Fibroblast of lung (primary cell): ENCODE measurements around the gene SERPINB1. TPM values are rescaled to one million over a fixed set of nuclear protein-coding genes. Genes with fewer than 3 reads are reported as not detected.

Experiments used
- DNase-seq, 2 donors: peaks; one replicate each; pipeline versions ENCODE4 v3.0.0 to v3.0.0-alpha.2; 2010; ENCODE audit warnings: low read depth in 2 of 2
- H2AFZ ChIP-seq: 2 replicates; pipeline ENCODE4 v1.5.1; 2012; ENCODE audit warnings: low read length, control low read depth, inconsistent platforms
- H3K27ac ChIP-seq: 2 replicates; pipeline ENCODE4 v1.5.1; 2011; ENCODE audit warnings: low read length, control low read depth; ENCODE audit not compliant: insufficient read depth
- H3K27me3 ChIP-seq: 2 replicates; pipeline ENCODE4 v1.5.1; 2011; ENCODE audit warnings: mild to moderate bottlenecking, low read length; ENCODE audit not compliant: control insufficient read depth, insufficient read depth
- H3K36me3 ChIP-seq: 2 replicates; pipeline ENCODE4 v1.5.1; 2011; ENCODE audit warnings: low read length; ENCODE audit not compliant: control insufficient read depth, insufficient read depth
- H3K4me1 ChIP-seq: 2 replicates; pipeline ENCODE4 v1.5.1; 2011; ENCODE audit warnings: low read length; ENCODE audit not compliant: control insufficient read depth, insufficient read depth; ENCODE audit errors: extremely low read depth
- H3K4me2 ChIP-seq: 2 replicates; pipeline ENCODE4 v1.5.1; 2011; ENCODE audit warnings: low read length, control low read depth; ENCODE audit not compliant: insufficient read depth; ENCODE audit errors: extremely low read depth
- H3K4me3 ChIP-seq, 4 experiments: fragments of 200-600 bp in 1 of 4; sonication (generic) in 1 of 4; replicated peaks in 1 of 4; 2 replicates each; pipeline ENCODE4 v1.5.1; 2011 to 2016; ENCODE audit warnings: low read length in 4 of 4, low read depth in 3 of 4, mild to moderate bottlenecking in 3 of 4, control low read depth in 2 of 4, inconsistent platforms in 1 of 4, mixed read lengths in 1 of 4; ENCODE audit not compliant: insufficient read depth in 1 of 4; ENCODE audit errors: control extremely low read depth in 1 of 4
- H3K79me2 ChIP-seq: 2 replicates; pipeline ENCODE4 v1.5.1; 2012; ENCODE audit warnings: mild to moderate bottlenecking, low read length, inconsistent platforms; ENCODE audit not compliant: control insufficient read depth, insufficient read depth
- H3K9ac ChIP-seq: 2 replicates; pipeline ENCODE4 v1.5.1; 2011; ENCODE audit warnings: mild to moderate bottlenecking, low read length, control low read depth; ENCODE audit not compliant: insufficient read depth
- H3K9me3 ChIP-seq: 2 replicates; pipeline ENCODE4 v1.5.1; 2012; ENCODE audit warnings: low read depth, low read length; ENCODE audit not compliant: control insufficient read depth, insufficient read depth
- H4K20me1 ChIP-seq: 2 replicates; pipeline ENCODE4 v1.5.1; 2011; ENCODE audit warnings: low read length; ENCODE audit not compliant: control insufficient read depth, insufficient read depth; ENCODE audit errors: extremely low read depth
- CTCF ChIP-seq, 2 donors: IDR thresholded peaks in 1 of 2; conservative IDR thresholded peaks in 1 of 2; 1 replicate in 1 of 2; 2 replicates in 1 of 2; pipeline ENCODE4 v1.5.1; 2011 to 2012; ENCODE audit warnings: low read length in 2 of 2, control low read depth in 1 of 2, inconsistent platforms in 1 of 2, low read depth in 1 of 2, mild to moderate bottlenecking in 1 of 2
- EZH2 ChIP-seq: IDR thresholded peaks from 2 replicates; pipeline ENCODE4 v1.5.1; 2012; ENCODE audit warnings: low read length, control low read depth, mild to moderate bottlenecking; ENCODE audit errors: missing control alignments
- polyA plus RNA-seq, 2 donors: library from polyadenylated mRNA; depleted of rRNA in 1 of 2; stranded (reverse) in 1 of 2; unstranded in 1 of 2; fragments of >200 nt; gene quantifications; 2 replicates each; pipeline ENCODE4 v1.2.1, GENCODE V29; 2011 to 2012; ENCODE audit warnings: missing spikeins in 1 of 2
- total RNA-seq: library from RNA; depleted of rRNA; stranded (reverse); fragments of >200 nt; gene quantifications from 2 replicates; pipeline ENCODE4 v1.2.1, GENCODE V29; 2014

The SERPINB1 gene
- total and polyA plus RNA-seq, 2 donors (not counting 1 experiment from before 2014, with no cell fraction given), result 19.3 to 39.5 TPM

- H3K36me3 ChIP-seq, result no peaks in the 10 kb centered on the region
- H3K4me1 ChIP-seq, result no peaks in the 10 kb centered on the region
- H3K4me2 ChIP-seq, result no peak overlapping the region
- H3K27ac ChIP-seq, result no peak overlapping the region
- no peak overlapping the region for H2AFZ ChIP-seq
- no peaks in the 10 kb centered on the region for H3K27me3 ChIP-seq
- H4K20me1 ChIP-seq, result no peaks in the 10 kb centered on the region
- TF ChIP-seq CTCF (conservative IDR thresholded peaks at IDR 0.05 in 1 of 2, IDR thresholded peaks at IDR 0.05 in 1 of 2; ENCODE audit: low read depth in 1 of 2, low read length in 2 of 2), result no peak
- no peak for TF ChIP-seq EZH2
- H3K9ac ChIP-seq, result no peak overlapping the region
- no peaks in the 10 kb centered on the region for H3K9me3 ChIP-seq
- DNase-seq, result no peak
- H3K4me3 ChIP-seq, result no peak overlapping the region
- H3K79me2 ChIP-seq, result no peaks in the 10 kb centered on the region
Observed at GRCh38 chr6:2885967-2886735, 44.5 kb upstream of the SERPINB1 start.

- Histone ChIP-seq H3K4me2 (no peak overlapping the region), H3K27ac (no peak overlapping the region), H3K36me3 (no peaks in the 10 kb centered on the region), H2AFZ (no peak overlapping the region), H4K20me1 (no peaks in the 10 kb centered on the region), H3K4me3 (no peak overlapping the region), H3K27me3 (no peaks in the 10 kb centered on the region), H3K9me3 (no peaks in the 10 kb centered on the region), H3K9ac (no peak overlapping the region), H3K4me1 (no peaks in the 10 kb centered on the region), H3K79me2 (no peaks in the 10 kb centered on the region)
- DNase-seq, result no peak
- TF ChIP-seq EZH2 (no peak), CTCF (conservative IDR thresholded peaks at IDR 0.05 in 1 of 2, IDR thresholded peaks at IDR 0.05 in 1 of 2; ENCODE audit: low read depth in 1 of 2, low read length in 2 of 2) (no peak)
Observed at GRCh38 chr6:2884804-2885203, 43.1 kb upstream of the SERPINB1 start.

GRCh38 chr6:2883673-2884072, 42.0 kb upstream of the SERPINB1 start:
- no peak for DNase-seq
- Histone ChIP-seq H3K36me3 (no peaks in the 10 kb centered on the region), H3K27ac (no peak overlapping the region), H3K79me2 (no peaks in the 10 kb centered on the region), H3K4me1 (no peaks in the 10 kb centered on the region), H3K9ac (no peak overlapping the region), H3K9me3 (no peaks in the 10 kb centered on the region), H3K4me2 (no peak overlapping the region), H4K20me1 (no peaks in the 10 kb centered on the region), H3K4me3 (no peak overlapping the region), H2AFZ (no peak overlapping the region), H3K27me3 (peaks cover 2% of the 10 kb centered on the region)
- no peak for TF ChIP-seq EZH2
- TF ChIP-seq CTCF (conservative IDR thresholded peaks at IDR 0.05 in 1 of 2, IDR thresholded peaks at IDR 0.05 in 1 of 2; ENCODE audit: low read depth in 1 of 2, low read length in 2 of 2), result no peak
